Neutrophil (primary cell): ENCODE results near the gene PALD1.
"Not testable (repeated sequence)": the region's sequence is repeated elsewhere in the genome, so short reads cannot be mapped to it uniquely, and the experiment has no call there.

ENCODE experiments used
- H3K27ac ChIP-seq: fragments of 200-600 bp; sonication (generic); 2 replicates; pipeline ENCODE4 v1.5.1; 2016; ENCODE audit warnings: mild to moderate bottlenecking, moderate library complexity
- H3K27me3 ChIP-seq: fragments of 200-600 bp; sonication (generic); 2 replicates; pipeline ENCODE4 v1.6.0; 2016; ENCODE audit warnings: mild to moderate bottlenecking
- H3K36me3 ChIP-seq: fragments of 200-600 bp; sonication (generic); 2 replicates; pipeline ENCODE4 v1.5.1; 2017
- H3K4me1 ChIP-seq, 2 experiments: fragments of 200-600 bp in 1 of 2; sonication (generic) in 1 of 2; 1 replicate in 1 of 2; 2 replicates in 1 of 2; pipeline versions ENCODE4 v1.5.1 to v1.6.1; 2013 to 2016; ENCODE audit warnings: low read depth in 1 of 2, low read length in 1 of 2, mild to moderate bottlenecking in 1 of 2, moderate library complexity in 1 of 2; ENCODE audit not compliant: control insufficient read depth in 1 of 2, insufficient read depth in 1 of 2
- H3K4me3 ChIP-seq, 2 experiments: fragments of 200-600 bp in 1 of 2; sonication (generic) in 1 of 2; 1 replicate in 1 of 2; 2 replicates in 1 of 2; pipeline ENCODE4 v1.5.1; 2013 to 2016; ENCODE audit warnings: low read depth in 1 of 2, low read length in 1 of 2, mild to moderate bottlenecking in 1 of 2, moderate library complexity in 1 of 2
- H3K9me3 ChIP-seq: fragments of 200-600 bp; sonication (generic); 2 replicates; pipeline ENCODE4 v1.5.1; 2016
- CTCF ChIP-seq: fragments of 200-600 bp; sonication (generic); IDR thresholded peaks from 2 replicates; pipeline ENCODE4 v1.5.1; 2016; ENCODE audit warnings: antibody characterized with exemption

The PALD1 gene

GRCh38 chr10:70603449-70603801 lies 124.9 kb downstream of the PALD1 start:
- H3K27ac ChIP-seq = no peak overlapping the region
- no peak for TF ChIP-seq CTCF
- H3K36me3 ChIP-seq = no peaks in the 10 kb centered on the region
- H3K9me3 ChIP-seq = no peaks in the 10 kb centered on the region
- no peak overlapping the region for H3K4me3 ChIP-seq
- H3K27me3 ChIP-seq = no peaks in the 10 kb centered on the region
- peaks cover 0 to 2% of the 10 kb centered on the region in 2 experiments for H3K4me1 ChIP-seq

GRCh38 chr10:70604106-70604505 lies 125.5 kb downstream of the PALD1 start:
- Histone ChIP-seq H3K4me3 (no peak overlapping the region), H3K4me1 (peaks cover 0 to 2% of the 10 kb centered on the region in 2 experiments), H3K27ac (no peak overlapping the region), H3K27me3 (no peaks in the 10 kb centered on the region), H3K36me3 (no peaks in the 10 kb centered on the region), H3K9me3 (no peaks in the 10 kb centered on the region)
- TF ChIP-seq CTCF = no peak

- no peak overlapping the region for H3K27ac ChIP-seq
- no peaks in the 10 kb centered on the region for H3K36me3 ChIP-seq
- H3K4me3 ChIP-seq = no peak overlapping the region
- no peaks in the 10 kb centered on the region for H3K9me3 ChIP-seq
- H3K4me1 ChIP-seq = peaks cover 0 to 2% of the 10 kb centered on the region in 2 experiments
- no peaks in the 10 kb centered on the region for H3K27me3 ChIP-seq
- TF ChIP-seq CTCF = no peak
Measured at GRCh38 chr10:70605161-70605560, 126.6 kb downstream of the PALD1 start.

- H3K27ac ChIP-seq = no peak overlapping the region
- TF ChIP-seq CTCF = no peak
- H3K27me3 ChIP-seq = no peaks in the 10 kb centered on the region
- no peak overlapping the region for H3K4me3 ChIP-seq
- peaks cover 0 to 2% of the 10 kb centered on the region in 2 experiments for H3K4me1 ChIP-seq
- no peaks in the 10 kb centered on the region for H3K36me3 ChIP-seq
- no peaks in the 10 kb centered on the region for H3K9me3 ChIP-seq
Measured at GRCh38 chr10:70607936-70608335, 129.4 kb downstream of the PALD1 start.

GRCh38 chr10:70613941-70614340 lies 135.4 kb downstream of the PALD1 start:
- H3K4me3 ChIP-seq = no peak overlapping the region
- no peaks in the 10 kb centered on the region for H3K27me3 ChIP-seq
- H3K36me3 ChIP-seq = no peaks in the 10 kb centered on the region
- TF ChIP-seq CTCF = no peak
- no peaks in the 10 kb centered on the region for H3K9me3 ChIP-seq
- H3K27ac ChIP-seq = no peak overlapping the region
- no peaks in the 10 kb centered on the region for H3K4me1 ChIP-seq

GRCh38 chr10:70614364-70614763 lies 135.8 kb downstream of the PALD1 start:
- H3K9me3 ChIP-seq, H3K27me3 ChIP-seq, H3K4me3 ChIP-seq, H3K4me1 ChIP-seq, H3K27ac ChIP-seq, H3K36me3 ChIP-seq: not testable (repeated sequence)
